H1 (cell line): ENCODE data around the gene TRPM6. TPM values are rescaled to one million over a fixed set of nuclear protein-coding genes. Genes with fewer than 3 reads are reported as not detected.

ENCODE experiments used
- CTCF ChIA-PET: fragments of 300-600 bp; sonication (Branson Sonifier 250); formaldehyde crosslinking; loops from one replicate; lab custom pipeline; 2021; ENCODE audit not compliant: partially characterized antibody; lab: Charles Lee
- POLR2A ChIA-PET: fragments of 300-600 bp; sonication (Branson Sonifier 250); formaldehyde crosslinking; loops from one replicate; lab custom pipeline; 2021; ENCODE audit warnings: inconsistent platforms; ENCODE audit not compliant: partially characterized antibody; lab: Charles Lee
- DNase-seq, 2 experiments: peaks; one replicate each; pipeline versions ENCODE4 v3.0.0 to v3.0.0-alpha.2; 2010 to 2022; ENCODE audit warnings: low spot score in 2 of 2, low read depth in 1 of 2, mixed read lengths in 1 of 2
- FAIRE-seq: peaks from 2 replicates; lab custom pipeline; 2011; peaks lifted over from hg19 to GRCh38; lab: Jason Lieb, UNC
- H2AFZ ChIP-seq: 2 replicates; pipeline ENCODE4 v1.8.1; 2012; ENCODE audit warnings: low read length, inconsistent platforms
- H2AK5ac ChIP-seq: 2 replicates; pipeline ENCODE4 v1.6.1; 2013; ENCODE audit warnings: low read depth, low read length
- H2BK120ac ChIP-seq: replicated peaks from 2 replicates; pipeline ENCODE3; 2013; ENCODE audit warnings: low read depth, low read length, inconsistent platforms
- H2BK12ac ChIP-seq: 2 replicates; pipeline ENCODE4 v1.6.1; 2013; ENCODE audit warnings: low read depth, low read length
- H2BK15ac ChIP-seq: 2 replicates; pipeline ENCODE4 v1.6.1; 2013; ENCODE audit warnings: low read length
- H2BK20ac ChIP-seq: 2 replicates; pipeline ENCODE4 v1.6.1; 2013; ENCODE audit warnings: low read length
- H2BK5ac ChIP-seq: 2 replicates; pipeline ENCODE4 v1.6.1; 2013; ENCODE audit warnings: low read depth, low read length
- H3K14ac ChIP-seq: 2 replicates; pipeline ENCODE4 v1.6.1; 2013; ENCODE audit warnings: inconsistent platforms; ENCODE audit not compliant: insufficient read length
- H3K18ac ChIP-seq: 2 replicates; pipeline ENCODE4 v1.6.1; 2013; ENCODE audit warnings: low read length; ENCODE audit errors: extremely low read depth
- H3K23ac ChIP-seq: 2 replicates; pipeline ENCODE4 v1.6.1; 2013; ENCODE audit warnings: inconsistent platforms; ENCODE audit not compliant: insufficient read length
- H3K23me2 ChIP-seq: 2 replicates; pipeline ENCODE4 v1.6.1; 2013; ENCODE audit warnings: low read depth, low read length
- H3K27ac ChIP-seq: 2 replicates; pipeline ENCODE4 v1.6.1; 2011; ENCODE audit warnings: low read depth, low read length, inconsistent platforms
- H3K27me3 ChIP-seq, 4 experiments: replicated peaks in 1 of 4; 1 replicate in 1 of 4; 2 replicates in 3 of 4; pipeline versions ENCODE4 v1.6.1 to v1.8.1; 2011 to 2013; ENCODE audit warnings: low read length in 3 of 4, mild to moderate bottlenecking in 3 of 4, inconsistent platforms in 2 of 4, mixed read lengths in 2 of 4, moderate library complexity in 1 of 4; ENCODE audit not compliant: control insufficient read depth in 3 of 4, insufficient read depth in 3 of 4; ENCODE audit errors: extremely low read depth in 1 of 4
- H3K36me3 ChIP-seq, 4 experiments: 2 replicates each; pipeline versions ENCODE4 v1.6.1 to v1.8.1; 2011 to 2013; ENCODE audit warnings: mild to moderate bottlenecking in 4 of 4, low read length in 3 of 4, moderate library complexity in 2 of 4, control low read depth in 1 of 4, inconsistent platforms in 1 of 4; ENCODE audit not compliant: insufficient read depth in 4 of 4, control insufficient read depth in 2 of 4
- H3K4ac ChIP-seq: replicated peaks from 2 replicates; pipeline ENCODE3; 2013; ENCODE audit warnings: low read length, low read depth, mixed read lengths, inconsistent platforms; ENCODE audit not compliant: insufficient read length
- H3K4me1 ChIP-seq, 4 experiments: replicated peaks in 1 of 4; 1 replicate in 1 of 4; 2 replicates in 3 of 4; pipeline versions ENCODE4 v1.6.1 to v1.8.1; 2011 to 2013; ENCODE audit warnings: low read length in 3 of 4, inconsistent platforms in 2 of 4, mixed read lengths in 1 of 4; ENCODE audit not compliant: insufficient read depth in 4 of 4, control insufficient read depth in 3 of 4
- H3K4me2 ChIP-seq, 2 experiments: 2 replicates each; pipeline versions ENCODE4 v1.6.1 to v1.8.1; 2011 to 2013; ENCODE audit warnings: low read depth in 2 of 2, low read length in 2 of 2, control low read depth in 1 of 2, inconsistent platforms in 1 of 2, mild to moderate bottlenecking in 1 of 2; ENCODE audit not compliant: insufficient read depth in 1 of 2
- H3K4me3 ChIP-seq, 4 experiments: fragments of 200-600, 300-600 bp in 1 of 4; sonication (generic), shearing (Covaris generic), sonication (Bioruptor Twin) in 1 of 4; 2 replicates each; pipeline versions ENCODE4 v1.5.1 to v1.8.1; 2011 to 2016; ENCODE audit warnings: low read length in 4 of 4, low read depth in 3 of 4, control low read depth in 2 of 4, inconsistent platforms in 2 of 4, mild to moderate bottlenecking in 2 of 4, mixed read lengths in 1 of 4, moderate library complexity in 1 of 4; ENCODE audit not compliant: insufficient read depth in 2 of 4; ENCODE audit errors: extremely low read depth in 1 of 4
- H3K56ac ChIP-seq: replicated peaks from 2 replicates; pipeline ENCODE3; 2013; ENCODE audit warnings: low read depth, mild to moderate bottlenecking, mixed read lengths, low read length, inconsistent platforms; ENCODE audit not compliant: insufficient read length
- H3K79me1 ChIP-seq: 2 replicates; pipeline ENCODE4 v1.6.1; 2013; ENCODE audit warnings: low read depth, low read length, control low read depth
- H3K79me2 ChIP-seq, 2 experiments: 2 replicates each; pipeline versions ENCODE4 v1.6.1 to v1.8.1; 2012 to 2013; ENCODE audit warnings: low read length in 2 of 2, mild to moderate bottlenecking in 2 of 2, inconsistent platforms in 1 of 2; ENCODE audit not compliant: insufficient read depth in 2 of 2, control insufficient read depth in 1 of 2
- H3K9ac ChIP-seq, 4 experiments: replicated peaks in 1 of 4; 1 replicate in 1 of 4; 2 replicates in 3 of 4; pipeline versions ENCODE4 v1.6.1 to v1.8.1; 2011 to 2013; ENCODE audit warnings: low read depth in 3 of 4, low read length in 3 of 4, control low read depth in 2 of 4, mild to moderate bottlenecking in 2 of 4, moderate library complexity in 2 of 4, inconsistent platforms in 1 of 4; ENCODE audit errors: extremely low read depth in 1 of 4
- H3K9me3 ChIP-seq, 2 experiments: 2 replicates each; pipeline versions ENCODE4 v1.6.1 to v1.8.1; 2012 to 2013; ENCODE audit warnings: mild to moderate bottlenecking in 2 of 2, moderate library complexity in 2 of 2, control low read depth in 1 of 2, inconsistent platforms in 1 of 2, low read depth in 1 of 2, low read length in 1 of 2, mixed read lengths in 1 of 2; ENCODE audit not compliant: insufficient read depth in 2 of 2
- H4K20me1 ChIP-seq, 2 experiments: replicated peaks in 1 of 2; 2 replicates each; pipeline versions ENCODE3 to v1.8.1; 2011 to 2013; ENCODE audit warnings: inconsistent platforms in 2 of 2, low read length in 2 of 2, mild to moderate bottlenecking in 1 of 2; ENCODE audit not compliant: insufficient read depth in 2 of 2, control insufficient read depth in 1 of 2
- H4K5ac ChIP-seq: 2 replicates; pipeline ENCODE4 v1.6.1; 2013; ENCODE audit warnings: low read length, low read depth, mixed read lengths, inconsistent platforms; ENCODE audit not compliant: insufficient read length
- H4K8ac ChIP-seq: 2 replicates; pipeline ENCODE4 v1.8.0; 2013; ENCODE audit warnings: mild to moderate bottlenecking, moderate library complexity, low read length, inconsistent platforms; ENCODE audit not compliant: insufficient read depth; ENCODE audit errors: extremely low read depth
- H4K91ac ChIP-seq: replicated peaks from 2 replicates; pipeline ENCODE3; 2013; ENCODE audit warnings: low read length, mixed read lengths, inconsistent platforms; ENCODE audit not compliant: insufficient read length
- ASH2L ChIP-seq: fragments of 200-600, 300-600 bp; sonication (generic); IDR thresholded peaks from one replicate; pipeline ENCODE4 v1.7.1; 2017; ENCODE audit warnings: low read length
- BACH1 ChIP-seq: IDR thresholded peaks from 2 replicates; pipeline ENCODE4 v1.6.1; 2012; ENCODE audit warnings: low read length, improper control_type of control experiment
- CHD2 ChIP-seq: IDR thresholded peaks from 2 replicates; pipeline ENCODE4 v1.6.1; 2012; ENCODE audit warnings: low read length, improper control_type of control experiment
- MAFK ChIP-seq: IDR thresholded peaks from 2 replicates; pipeline ENCODE4 v1.6.1; 2012; ENCODE audit warnings: low read depth, mild to moderate bottlenecking, improper control_type of control experiment, low read length
- NANOG ChIP-seq: IDR thresholded peaks from 2 replicates; pipeline ENCODE4 v1.6.1; 2011; ENCODE audit warnings: low read length, low read depth, mild to moderate bottlenecking, inconsistent platforms; ENCODE audit not compliant: insufficient read depth, poor library complexity, severe bottlenecking
- RFX5 ChIP-seq: IDR thresholded peaks from 2 replicates; pipeline ENCODE4 v1.6.1; 2011; ENCODE audit warnings: low read depth, low read length, improper control_type of control experiment, borderline replicate concordance
- SIRT6 ChIP-seq: IDR thresholded peaks from one replicate; pipeline ENCODE4 v1.7.1; 2012; ENCODE audit warnings: low read length, inconsistent platforms
- SRF ChIP-seq: IDR thresholded peaks from 2 replicates; pipeline ENCODE4 v1.6.1; 2011; ENCODE audit warnings: mild to moderate bottlenecking, low read depth, low read length, moderate library complexity
- SUZ12 ChIP-seq: fragments of 200-600 bp; sonication (generic); IDR thresholded peaks from 2 replicates; pipeline ENCODE4 v1.6.1; 2012; ENCODE audit warnings: mild to moderate bottlenecking, inconsistent platforms, low read length, moderate library complexity, mixed read lengths
- WGBS, 2 experiments: shearing (Covaris generic) in 1 of 2; methylation state at CpG; one replicate each; pipeline versions ENCODE4 v1.1.6 to v1.1.7; 2013 to 2015; ENCODE audit warnings: low lambda C conversion rate in 2 of 2, mixed read lengths in 2 of 2, inconsistent platforms in 1 of 2, low coverage in 1 of 2, missing lambda C conversion rate in 1 of 2; ENCODE audit not compliant: insufficient replicate concordance in 2 of 2, insufficient coverage in 1 of 2, insufficient read length in 1 of 2; ENCODE audit errors: extremely low coverage in 1 of 2, missing lambda C conversion rate in 1 of 2; 5-methylcytosine and 5-hydroxymethylcytosine counted together
- polyA plus RNA-seq, 7 experiments: library from polyadenylated mRNA; depleted of rRNA in 3 of 7; stranded (reverse) in 5 of 7; unstranded in 2 of 7; fragments of >200 nt in 5 of 7; fragments of 200-250 nt in 2 of 7; gene quantifications; 1 replicate in 5 of 7; 2 replicates in 1 of 7; 4 replicates in 1 of 7; pipeline versions ENCODE4 v1.2.1 to v1.2.3, GENCODE V29; 2011 to 2013; ENCODE audit warnings: missing spikeins in 2 of 7, mixed read lengths in 2 of 7
- total RNA-seq: library from RNA; stranded (reverse); fragmentation: NEBNext Ultra II Directional; extraction: Animal tissue kit (Norgen Biotek cat#: 25700); gene quantifications from 2 replicates; pipeline ENCODE4 v1.2.1, GENCODE V29; 2021
- TF ChIP-seq, protein P1 (sequence below): IDR thresholded peaks from 2 replicates; pipeline ENCODE4 v1.6.1; 2012; ENCODE audit warnings: inconsistent platforms

TRPM6 gene
- total and polyA plus RNA-seq, 2 of the 8 experiments (the other 6 are each of a cell fraction or from before 2014, with no cell fraction given) = 0.45 to 1.5 TPM

- Histone ChIP-seq H3K36me3 (no peaks in the 10 kb centered on the region), H3K23ac (no peak overlapping the region), H3K4me1 (no peaks in the 10 kb centered on the region), H4K20me1 (no peaks in the 10 kb centered on the region), H2BK5ac (no peak overlapping the region), H2BK120ac (no peak overlapping the region), H3K18ac (no peak overlapping the region), H3K9ac (no peak overlapping the region), H3K14ac (no peak overlapping the region), H4K5ac (no peak overlapping the region), H3K9me3 (no peaks in the 10 kb centered on the region), H3K79me2 (no peaks in the 10 kb centered on the region), H3K4me2 (no peak overlapping the region), H2BK15ac (no peak overlapping the region), H3K56ac (no peak overlapping the region), H3K27me3 (no peaks in the 10 kb centered on the region), H2AFZ (no peak overlapping the region), H3K79me1 (no peaks in the 10 kb centered on the region), H4K91ac (no peak overlapping the region), H2BK20ac (no peak overlapping the region), H2BK12ac (no peak overlapping the region), H3K4ac (no peak overlapping the region), H4K8ac (no peak overlapping the region), H3K23me2 (no peaks in the 10 kb centered on the region), H3K4me3 (no peak overlapping the region), H2AK5ac (no peak overlapping the region), H3K27ac (no peak overlapping the region)
- FAIRE-seq (no peak), DNase-seq (no peak)
- POLR2A ChIA-PET = no interaction called here
- no peak for TF ChIP-seq RFX5
- TF ChIP-seq ASH2L = no peak
- TF ChIP-seq SUZ12 = no peak
- TF ChIP-seq BACH1 = no peak
- no peak for TF ChIP-seq SRF
- no peak for TF ChIP-seq MAFK
- TF ChIP-seq NANOG = no peak
- no peak for TF ChIP-seq CHD2
- TF ChIP-seq SIRT6 = no peak
- TF ChIP-seq, protein P1, sequence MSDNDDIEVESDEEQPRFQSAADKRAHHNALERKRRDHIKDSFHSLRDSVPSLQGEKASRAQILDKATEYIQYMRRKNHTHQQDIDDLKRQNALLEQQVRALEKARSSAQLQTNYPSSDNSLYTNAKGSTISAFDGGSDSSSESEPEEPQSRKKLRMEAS = no peak
- 86% methylated on average over 4 of the region's 4 CpGs; no CpG with 5 or more reads in 1 of the 2 experiments for WGBS, 2 experiments
- CTCF ChIA-PET = interaction anchor here (0.7 to 1.6 kb wide), 3 partner anchors 9 to 198 kb away, joined by 3 read pairs; no protein-coding TSS in a partner anchor
Measured at GRCh38 chr9:74803376-74804017, 84.2 kb downstream of the TRPM6 start.
